SU-DHL-6 (cell line): ENCODE measurements around the gene FGF9.

Experiments
- EZH2phosphoT487 ChIP-seq: fragments of 200-600 bp; sonication (generic), shearing (Covaris generic); conservative IDR thresholded peaks from 2 replicates; pipeline ENCODE4 v1.6.1; 2018; ENCODE audit warnings: mild to moderate bottlenecking, antibody characterized with exemption, low read length, moderate library complexity, mixed read lengths
- TF ChIP-seq, protein P1 (sequence below): fragments of 200-600 bp; sonication (generic); IDR thresholded peaks from one replicate; pipeline ENCODE4 v1.5.1; 2017; ENCODE audit warnings: antibody characterized with exemption, mild to moderate bottlenecking, low read length, moderate library complexity; ENCODE audit not compliant: insufficient read depth, poor library complexity, severe bottlenecking

DNA sequence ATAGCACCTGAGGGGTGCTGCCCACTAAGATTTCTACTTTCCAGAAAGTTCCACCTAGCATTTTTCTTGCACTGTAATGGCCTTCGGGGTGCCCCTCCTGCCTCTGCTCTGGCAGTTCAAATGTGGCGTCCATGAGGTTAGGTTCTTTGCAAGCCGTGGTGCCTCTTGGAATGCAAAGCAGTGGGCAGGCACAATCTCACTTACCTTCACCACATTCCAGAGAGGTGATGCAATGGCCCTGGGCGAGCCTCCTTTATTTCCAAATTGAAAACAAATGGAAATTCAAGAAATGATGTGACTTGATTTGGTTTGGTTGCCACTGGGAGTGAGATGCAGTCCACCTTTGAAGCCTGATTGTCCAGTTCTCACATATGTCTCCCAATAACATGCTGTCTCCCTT lies 46.9 kb downstream of the FGF9 start:
- no peak for TF ChIP-seq EZH2phosphoT487
- TF ChIP-seq, protein P1, sequence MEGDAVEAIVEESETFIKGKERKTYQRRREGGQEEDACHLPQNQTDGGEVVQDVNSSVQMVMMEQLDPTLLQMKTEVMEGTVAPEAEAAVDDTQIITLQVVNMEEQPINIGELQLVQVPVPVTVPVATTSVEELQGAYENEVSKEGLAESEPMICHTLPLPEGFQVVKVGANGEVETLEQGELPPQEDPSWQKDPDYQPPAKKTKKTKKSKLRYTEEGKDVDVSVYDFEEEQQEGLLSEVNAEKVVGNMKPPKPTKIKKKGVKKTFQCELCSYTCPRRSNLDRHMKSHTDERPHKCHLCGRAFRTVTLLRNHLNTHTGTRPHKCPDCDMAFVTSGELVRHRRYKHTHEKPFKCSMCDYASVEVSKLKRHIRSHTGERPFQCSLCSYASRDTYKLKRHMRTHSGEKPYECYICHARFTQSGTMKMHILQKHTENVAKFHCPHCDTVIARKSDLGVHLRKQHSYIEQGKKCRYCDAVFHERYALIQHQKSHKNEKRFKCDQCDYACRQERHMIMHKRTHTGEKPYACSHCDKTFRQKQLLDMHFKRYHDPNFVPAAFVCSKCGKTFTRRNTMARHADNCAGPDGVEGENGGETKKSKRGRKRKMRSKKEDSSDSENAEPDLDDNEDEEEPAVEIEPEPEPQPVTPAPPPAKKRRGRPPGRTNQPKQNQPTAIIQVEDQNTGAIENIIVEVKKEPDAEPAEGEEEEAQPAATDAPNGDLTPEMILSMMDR, result no peak
